ENCODE results near the gene IL11. TPM values are rescaled to one million over a fixed set of nuclear protein-coding genes. Genes with fewer than 3 reads are reported as not detected.

IL11 gene
- total and polyA plus RNA-seq, 2 of the 13 experiments (the other 11 are each of a cell fraction or from before 2014, with no cell fraction given): 2.5 to 2.9 TPM

GRCh38 chr19:55339105-55339888 lies 31.0 kb downstream of the IL11 start, which contains the start of gene KMT5C (continued):
- TF ChIP-seq HOXA7 (CRISPR knock-in tag; IDR thresholded peaks at IDR 0.05) (no peak), ZBTB25 (CRISPR knock-in tag; IDR thresholded peaks at IDR 0.05) (peak; percentile 44; the same call in 1 of the 2 replicates), BRD4 (CRISPR knock-in tag; IDR thresholded peaks at IDR 0.05) (no peak), ZNF362 (CRISPR knock-in tag; IDR thresholded peaks at IDR 0.05; ENCODE audit: borderline replicate concordance) (no peak), NRL (CRISPR knock-in tag; IDR thresholded peaks at IDR 0.05; ENCODE audit: borderline replicate concordance) (no peak), PLSCR1 (CRISPR knock-in tag; IDR thresholded peaks at IDR 0.05; ENCODE audit: borderline replicate concordance) (no peak), ZMYM2 (CRISPR knock-in tag; IDR thresholded peaks at IDR 0.05) (no peak), HOXA3 (CRISPR knock-in tag; IDR thresholded peaks at IDR 0.05) (peak; percentile 51; the same call in 1 of the 2 replicates), SMAD3 (CRISPR knock-in tag; IDR thresholded peaks at IDR 0.05) (0 out of 2 replicates have a peak, but pooled peaks have one; percentile 30), ZNF101 (CRISPR knock-in tag; IDR thresholded peaks at IDR 0.05; ENCODE audit: borderline replicate concordance, low read depth) (no peak), ASH2L (IDR thresholded peaks at IDR 0.05; ENCODE audit: insufficient read length, low read depth, low read length) (peak; percentile 49), ZNF510 (CRISPR knock-in tag; IDR thresholded peaks at IDR 0.05; ENCODE audit: low read depth) (no peak), ZNF232 (CRISPR knock-in tag; IDR thresholded peaks at IDR 0.05; ENCODE audit: borderline replicate concordance) (0 out of 2 replicates have a peak, but pooled peaks have one; percentile 59), ZSCAN12 (CRISPR knock-in tag; IDR thresholded peaks at IDR 0.05) (no peak), TOPORS (CRISPR knock-in tag; IDR thresholded peaks at IDR 0.05) (no peak), GMEB1 (CRISPR knock-in tag; IDR thresholded peaks at IDR 0.05; ENCODE audit: borderline replicate concordance) (peak; percentile 28; the same call in 1 of the 2 replicates), MTA1 (CRISPR knock-in tag; IDR thresholded peaks at IDR 0.05; ENCODE audit: borderline replicate concordance) (no peak), POLR2G (IDR thresholded peaks at IDR 0.05; ENCODE audit: low read depth, low read length) (no peak), ZNF251 (CRISPR knock-in tag; IDR thresholded peaks at IDR 0.05) (no peak), TCF12 (IDR thresholded peaks at IDR 0.05) (no peak), TCF12 (CRISPR knock-in tag; IDR thresholded peaks at IDR 0.05) (no peak), ZBTB2 (CRISPR knock-in tag; IDR thresholded peaks at IDR 0.05; ENCODE audit: low read depth) (no peak), CBFB (CRISPR knock-in tag; IDR thresholded peaks at IDR 0.05) (no peak), TOE1 (CRISPR knock-in tag; IDR thresholded peaks at IDR 0.05) (no peak)
